ENCODE measurements around the gene NALCN. TPM values are rescaled to one million over a fixed set of nuclear protein-coding genes. Genes with fewer than 3 reads are reported as not detected.

NALCN gene
- total RNA-seq, 4 donors from 2014 or later = 0.47 to 0.57 TPM; not detected in 2

DNA sequence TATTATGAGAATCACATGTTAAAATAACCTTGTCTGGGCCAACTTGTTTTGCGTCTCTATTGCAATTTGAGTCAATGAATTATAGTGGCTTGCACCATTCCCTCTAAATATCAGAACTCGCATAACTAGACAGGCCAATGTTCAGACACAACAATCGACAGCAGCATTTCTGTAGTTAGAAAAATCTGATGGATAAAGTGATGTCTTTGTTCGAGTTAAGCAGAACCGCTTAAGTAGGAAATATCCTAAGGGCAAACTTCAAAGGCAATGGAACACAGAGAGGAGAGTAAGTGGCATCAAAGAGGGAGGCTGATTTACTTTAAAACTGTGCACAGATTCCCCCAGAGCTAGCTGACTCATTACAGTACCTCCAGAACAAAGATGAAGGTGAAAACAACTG is 333.9 kb downstream of the NALCN start:
- H3K36me3 ChIP-seq = no peaks in the 10 kb centered on the region
- no peak overlapping the region for H3K27ac ChIP-seq
- intact Hi-C loops (cut with DNase I) = no loop called here
- H3K27me3 ChIP-seq = no peaks in the 10 kb centered on the region
- 42 to 51% methylated on average over 5 of the region's 5 CpGs for WGBS, 2 donors
- DNase-seq = no peak
- TF ChIP-seq, protein P1, sequence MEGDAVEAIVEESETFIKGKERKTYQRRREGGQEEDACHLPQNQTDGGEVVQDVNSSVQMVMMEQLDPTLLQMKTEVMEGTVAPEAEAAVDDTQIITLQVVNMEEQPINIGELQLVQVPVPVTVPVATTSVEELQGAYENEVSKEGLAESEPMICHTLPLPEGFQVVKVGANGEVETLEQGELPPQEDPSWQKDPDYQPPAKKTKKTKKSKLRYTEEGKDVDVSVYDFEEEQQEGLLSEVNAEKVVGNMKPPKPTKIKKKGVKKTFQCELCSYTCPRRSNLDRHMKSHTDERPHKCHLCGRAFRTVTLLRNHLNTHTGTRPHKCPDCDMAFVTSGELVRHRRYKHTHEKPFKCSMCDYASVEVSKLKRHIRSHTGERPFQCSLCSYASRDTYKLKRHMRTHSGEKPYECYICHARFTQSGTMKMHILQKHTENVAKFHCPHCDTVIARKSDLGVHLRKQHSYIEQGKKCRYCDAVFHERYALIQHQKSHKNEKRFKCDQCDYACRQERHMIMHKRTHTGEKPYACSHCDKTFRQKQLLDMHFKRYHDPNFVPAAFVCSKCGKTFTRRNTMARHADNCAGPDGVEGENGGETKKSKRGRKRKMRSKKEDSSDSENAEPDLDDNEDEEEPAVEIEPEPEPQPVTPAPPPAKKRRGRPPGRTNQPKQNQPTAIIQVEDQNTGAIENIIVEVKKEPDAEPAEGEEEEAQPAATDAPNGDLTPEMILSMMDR (IDR thresholded peaks at IDR 0.05) = no peak
- TF ChIP-seq POLR2A (IDR thresholded peaks at IDR 0.05) = no peak
- no peaks in the 10 kb centered on the region for H3K4me1 ChIP-seq
- no peak overlapping the region for H3K4me3 ChIP-seq
- H3K9me3 ChIP-seq = no peaks in the 10 kb centered on the region

DNA sequence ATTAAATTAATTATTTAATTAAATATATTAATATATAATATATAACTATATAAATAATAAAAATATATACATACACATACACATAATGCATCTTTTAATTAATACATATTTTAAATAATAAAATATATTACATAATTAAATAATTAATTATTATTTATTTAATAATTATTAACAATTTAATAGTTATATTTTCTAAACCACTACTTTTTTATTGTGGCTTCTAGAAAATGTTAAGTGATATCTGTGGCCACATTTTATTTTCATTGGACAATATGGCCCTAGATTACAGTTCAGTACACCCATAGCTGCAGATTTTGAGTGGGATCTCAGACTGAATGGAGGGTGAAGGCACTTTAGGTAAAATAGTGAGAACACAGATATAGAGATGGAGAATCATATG is 335.7 kb downstream of the NALCN start:
- Histone ChIP-seq H3K4me3 (no peak overlapping the region), H3K9me3 (no peaks in the 10 kb centered on the region), H3K27me3 (no peaks in the 10 kb centered on the region), H3K27ac (no peak overlapping the region), H3K4me1 (no peaks in the 10 kb centered on the region), H3K36me3 (no peaks in the 10 kb centered on the region)
- DNase-seq = no peak
- no peak for TF ChIP-seq POLR2A (IDR thresholded peaks at IDR 0.05)
- TF ChIP-seq, protein P1 (IDR thresholded peaks at IDR 0.05) = no peak
- intact Hi-C loops (cut with DNase I) = no loop called here

DNA sequence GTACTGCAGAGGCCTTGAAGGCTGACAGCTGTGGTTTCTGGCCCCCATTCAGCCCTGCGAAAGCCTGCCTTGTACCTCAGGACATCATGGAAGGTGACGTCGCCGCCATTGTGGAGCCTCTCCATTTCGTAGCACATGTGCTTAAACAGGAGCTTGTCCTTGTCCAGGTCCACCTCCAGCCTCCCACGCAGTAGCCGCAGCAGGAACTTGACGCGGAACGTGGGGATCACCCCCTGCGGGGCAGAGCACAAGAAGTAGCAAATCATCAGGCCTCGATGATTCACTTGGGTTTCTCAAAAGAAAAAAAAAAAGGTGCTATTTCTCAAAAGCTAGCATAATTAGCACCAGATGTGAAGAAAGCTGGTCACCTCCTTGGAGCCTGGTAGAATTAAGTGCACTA is 351.0 kb downstream of the NALCN start:
- TF ChIP-seq POLR2A (IDR thresholded peaks at IDR 0.05) = no peak
- TF ChIP-seq, protein P1 (IDR thresholded peaks at IDR 0.05) = no peak
- peaks cover 0 to 10% (median 0%) of the 10 kb centered on the region in 4 donors for H3K27me3 ChIP-seq
- no peaks in the 10 kb centered on the region for H3K36me3 ChIP-seq
- WGBS, 2 donors = 67 to 78% methylated on average over 1 to 2 of the region's 12 CpGs
- H3K4me1 ChIP-seq = no peaks in the 10 kb centered on the region
- H3K27ac ChIP-seq = no peak overlapping the region
- H3K4me3 ChIP-seq = no peak overlapping the region
- H3K9me3 ChIP-seq = no peaks in the 10 kb centered on the region
- no peak for DNase-seq
- intact Hi-C loops (cut with DNase I) = no loop called here

DNA sequence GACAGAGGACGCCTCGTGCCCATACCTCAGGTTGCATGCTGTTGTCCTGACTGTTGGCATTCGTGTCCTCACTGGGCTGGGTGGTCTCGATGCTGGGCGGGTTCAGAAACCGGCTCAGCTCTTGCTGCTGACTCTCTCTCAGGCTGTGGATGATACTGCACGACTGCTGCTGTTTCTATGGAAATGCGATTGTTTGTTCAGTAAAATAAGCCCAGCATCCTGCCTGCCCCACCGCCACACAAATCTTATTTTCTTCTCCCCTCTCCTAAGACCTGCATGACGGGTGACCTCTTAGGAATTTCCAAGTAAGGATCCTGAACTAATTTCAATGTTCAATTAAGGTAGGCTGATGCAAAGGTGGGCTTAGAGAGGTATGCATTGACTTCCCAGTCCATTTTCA is 356.5 kb downstream of the NALCN start:
- H3K27me3 ChIP-seq = peaks cover 0 to 4% (median 0%) of the 10 kb centered on the region in 4 donors
- no peaks in the 10 kb centered on the region for H3K9me3 ChIP-seq
- H3K36me3 ChIP-seq = no peaks in the 10 kb centered on the region
- H3K4me3 ChIP-seq = no peak overlapping the region
- TF ChIP-seq POLR2A (IDR thresholded peaks at IDR 0.05) = no peak
- TF ChIP-seq, protein P1 (IDR thresholded peaks at IDR 0.05) = no peak
- H3K4me1 ChIP-seq = peaks cover 0 to 7% (median 0%) of the 10 kb centered on the region in 3 donors
- intact Hi-C loops (cut with DNase I) = no loop called here
- H3K27ac ChIP-seq = no peak overlapping the region
- WGBS, 2 donors = 58 to 79% methylated on average over 10 of the region's 10 CpGs
- no peak for DNase-seq

DNA sequence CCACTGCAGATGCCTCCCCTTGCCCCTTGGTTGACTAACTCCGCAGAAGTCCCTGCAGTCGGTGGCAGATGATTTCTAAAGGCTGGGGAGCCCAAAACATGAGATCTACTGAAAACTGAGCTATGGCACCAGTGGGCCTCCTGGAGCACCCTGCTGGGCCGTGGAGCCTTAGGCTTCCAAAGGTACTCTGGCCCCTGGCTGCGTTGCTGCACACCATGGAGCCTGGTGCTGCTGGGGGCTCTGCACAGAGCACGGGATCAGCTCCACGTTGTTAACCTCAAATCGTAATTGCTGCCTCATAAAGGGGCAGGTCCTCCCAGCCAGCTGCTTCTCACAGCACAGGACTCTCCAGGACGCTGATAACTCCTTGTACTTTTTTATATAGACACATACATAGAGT is 357.5 kb downstream of the NALCN start:
- DNase-seq = no peak
- H3K36me3 ChIP-seq = no peaks in the 10 kb centered on the region
- no peak overlapping the region for H3K4me3 ChIP-seq
- peaks cover 0 to 4% (median 0%) of the 10 kb centered on the region in 4 donors for H3K27me3 ChIP-seq
- no peaks in the 10 kb centered on the region for H3K9me3 ChIP-seq
- peaks cover 0 to 7% (median 0%) of the 10 kb centered on the region in 3 donors for H3K4me1 ChIP-seq
- no peak overlapping the region for H3K27ac ChIP-seq
- intact Hi-C loops (cut with DNase I) = no loop called here
- TF ChIP-seq, protein P1 (IDR thresholded peaks at IDR 0.05) = no peak
- no peak for TF ChIP-seq POLR2A (IDR thresholded peaks at IDR 0.05)
- 64 to 65% methylated on average over 2 to 3 of the region's 8 CpGs for WGBS, 2 donors

Data from esophagus squamous epithelium (tissue), 5 donors.